HEK293 (cell line): Measurements from ENCODE around the gene PITRM1.
"Not testable (repeated sequence)": the region's sequence is repeated elsewhere in the genome, so short reads cannot be mapped to it uniquely, and the experiment has no call there.

ENCODE experiments used
- CTCF ChIA-PET: fragments of 350-600 bp; formaldehyde crosslinking; extraction: SDS; loops from one replicate; lab custom pipeline; 2021; ENCODE audit warnings: antibody characterized with exemption; lab: Yijun Ruan, JAX
- POLR2A ChIA-PET: fragments of 300-600 bp; formaldehyde crosslinking; extraction: SDS; loops from one replicate; lab custom pipeline; 2020; ENCODE audit warnings: antibody characterized with exemption, inconsistent platforms; lab: Yijun Ruan, JAX
- H3K27ac ChIP-seq: fragments of 200-500 bp; sonication (Bioruptor generic); 2 replicates; pipeline ENCODE4 v1.5.1; 2014; ENCODE audit warnings: low read depth, low read length, control low read depth, inconsistent platforms; ENCODE audit errors: extremely low read depth
- H3K36me3 ChIP-seq, 2 experiments: fragments of 200-500 bp in 1 of 2; sonication (Bioruptor generic) in 1 of 2; 1 replicate in 1 of 2; 2 replicates in 1 of 2; pipeline ENCODE4 v1.5.1; 2014 to 2017; ENCODE audit warnings: inconsistent platforms in 2 of 2, low read length in 2 of 2; ENCODE audit not compliant: control insufficient read depth in 2 of 2, insufficient read depth in 1 of 2
- H3K4me1 ChIP-seq: fragments of 200-500 bp; sonication (Bioruptor generic); 2 replicates; pipeline ENCODE4 v1.5.1; 2014; ENCODE audit warnings: mild to moderate bottlenecking, low read length, inconsistent platforms; ENCODE audit not compliant: control insufficient read depth, insufficient read depth
- H3K4me3 ChIP-seq: 2 replicates; pipeline ENCODE4 v1.5.1; 2011; ENCODE audit warnings: low read depth, mild to moderate bottlenecking, control low read depth, low read length, moderate library complexity
- H3K9me3 ChIP-seq: fragments of 200-500 bp; sonication (Bioruptor generic); 2 replicates; pipeline ENCODE4 v1.5.1; 2014; ENCODE audit warnings: low read depth, low read length, inconsistent platforms; ENCODE audit not compliant: control insufficient read depth, insufficient read depth
- BCL11A ChIP-seq: fragments of 450-650 bp; formaldehyde crosslinking; IDR thresholded peaks from 2 replicates; pipeline ENCODE4 v1.5.1; 2016; ENCODE audit warnings: low read depth, missing biosample characterization, missing genetic modification characterization
- BCL11B ChIP-seq: fragments of 450-650 bp; formaldehyde crosslinking; IDR thresholded peaks from 2 replicates; pipeline ENCODE4 v1.5.1; 2016; ENCODE audit warnings: low read depth, missing biosample characterization, missing genetic modification characterization
- EGR2 ChIP-seq: fragments of 450-650 bp; formaldehyde crosslinking; IDR thresholded peaks from 2 replicates; pipeline ENCODE4 v1.5.1; 2016; ENCODE audit warnings: low read depth, missing biosample characterization, missing genetic modification characterization
- HOXC10 ChIP-seq: sonication (generic); formaldehyde crosslinking; IDR thresholded peaks from 2 replicates; pipeline ENCODE4 v1.8.1; 2023; ENCODE audit warnings: mild to moderate bottlenecking, missing genetic modification reagents
- KLF8 ChIP-seq: fragments of 450-650 bp; formaldehyde crosslinking; IDR thresholded peaks from 2 replicates; pipeline ENCODE4 v1.5.1; 2016; ENCODE audit warnings: missing biosample characterization, missing genetic modification characterization
- OSR2 ChIP-seq: fragments of 450-650 bp; formaldehyde crosslinking; IDR thresholded peaks from 2 replicates; pipeline ENCODE4 v1.5.1; 2016; ENCODE audit warnings: missing biosample characterization, missing genetic modification characterization
- ZNF175 ChIP-seq: fragments of 450-650 bp; formaldehyde crosslinking; IDR thresholded peaks from 2 replicates; pipeline ENCODE4 v1.5.1; 2016; ENCODE audit warnings: missing biosample characterization, missing genetic modification characterization
- ZNF335 ChIP-seq: fragments of 450-650 bp; formaldehyde crosslinking; conservative IDR thresholded peaks from 2 replicates; pipeline ENCODE4 v1.5.1; 2016; ENCODE audit warnings: missing biosample characterization, missing genetic modification characterization
- ZNF366 ChIP-seq: fragments of 450-650 bp; formaldehyde crosslinking; conservative IDR thresholded peaks from 2 replicates; pipeline ENCODE4 v1.5.1; 2016; ENCODE audit warnings: missing biosample characterization, missing genetic modification characterization
- ZNF596 ChIP-seq: fragments of 450-650 bp; IDR thresholded peaks from 2 replicates; pipeline ENCODE4 v1.5.0; 2018; ENCODE audit warnings: missing biosample characterization, mild to moderate bottlenecking, missing genetic modification characterization, moderate library complexity
- ZNF629 ChIP-seq: fragments of 450-650 bp; formaldehyde crosslinking; IDR thresholded peaks from 2 replicates; pipeline ENCODE4 v1.5.1; 2017; ENCODE audit warnings: missing biosample characterization, missing genetic modification characterization
- TF ChIP-seq, protein P1 (sequence below): fragments of 450-650 bp; formaldehyde crosslinking; IDR thresholded peaks from 2 replicates; pipeline ENCODE4 v1.5.1; 2016; ENCODE audit warnings: missing biosample characterization, missing genetic modification characterization
- TF ChIP-seq, protein P2 (sequence below): fragments of 450-650 bp; formaldehyde crosslinking; IDR thresholded peaks from 2 replicates; pipeline ENCODE4; 2016; ENCODE audit warnings: missing biosample characterization, missing genetic modification characterization
- TF ChIP-seq, protein P3 (sequence below): fragments of 450-650 bp; IDR thresholded peaks from 2 replicates; pipeline ENCODE4 v1.5.1; 2018; ENCODE audit warnings: missing biosample characterization, missing genetic modification characterization
- TF ChIP-seq, protein P4 (sequence below): fragments of 450-650 bp; formaldehyde crosslinking; IDR thresholded peaks from 2 replicates; pipeline ENCODE4 v1.5.0; 2017; ENCODE audit warnings: missing biosample characterization, missing genetic modification characterization, borderline replicate concordance
- TF ChIP-seq, protein P5 (sequence below): fragments of 450-650 bp; formaldehyde crosslinking; IDR thresholded peaks from 2 replicates; pipeline ENCODE4 v1.5.1; 2016; ENCODE audit warnings: missing biosample characterization, missing genetic modification characterization

Gene PITRM1

DNA sequence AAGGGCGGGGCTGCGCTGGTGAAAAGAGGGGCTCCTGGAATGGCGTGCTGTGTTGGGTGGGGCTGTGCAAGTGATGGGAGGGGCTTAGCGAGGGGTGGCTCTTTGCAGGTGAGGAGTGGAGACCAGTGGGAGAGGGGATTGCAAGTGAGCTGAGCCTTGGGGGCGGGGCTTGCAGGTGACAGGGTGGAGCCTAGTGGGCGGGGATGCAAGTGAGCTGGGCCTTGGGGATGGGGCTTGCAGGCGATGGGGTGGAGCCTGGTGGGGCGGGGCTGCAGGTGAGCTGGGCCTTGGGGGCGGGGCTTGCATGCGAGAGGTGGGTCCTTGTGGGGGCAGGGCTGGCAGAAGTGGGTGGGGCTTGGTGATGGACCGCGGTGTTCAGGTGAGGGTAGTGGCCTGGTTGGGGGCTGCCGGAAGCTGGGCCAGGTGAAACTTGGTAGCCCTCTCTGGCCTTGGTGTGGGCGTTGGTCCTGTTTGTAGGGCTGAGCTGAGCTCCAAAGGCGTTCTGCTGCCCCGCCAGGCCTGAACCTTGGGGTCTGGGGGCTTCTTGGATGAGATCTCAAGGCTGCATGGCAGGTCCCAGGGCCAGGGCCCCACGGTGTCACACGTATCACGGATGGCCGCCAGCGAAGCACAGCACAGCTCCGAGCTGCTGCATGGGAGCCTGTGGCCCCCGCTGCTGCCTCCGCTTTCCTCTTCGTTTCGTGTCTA is 743 bp upstream of the PITRM1 start (continued):
- TF ChIP-seq ZNF596 (tag by site-specific recombination) (no peak), EGR2 (tag by site-specific recombination) (0 out of 2 replicates have a peak, but pooled peaks have one; percentile 27), HOXC10 (CRISPR knock-in tag) (no peak), KLF8 (0 out of 2 replicates have a peak, but pooled peaks have one; percentile 54), ZNF629 (tag by site-specific recombination) (peak; percentile 51)
- TF ChIP-seq, protein P1, sequence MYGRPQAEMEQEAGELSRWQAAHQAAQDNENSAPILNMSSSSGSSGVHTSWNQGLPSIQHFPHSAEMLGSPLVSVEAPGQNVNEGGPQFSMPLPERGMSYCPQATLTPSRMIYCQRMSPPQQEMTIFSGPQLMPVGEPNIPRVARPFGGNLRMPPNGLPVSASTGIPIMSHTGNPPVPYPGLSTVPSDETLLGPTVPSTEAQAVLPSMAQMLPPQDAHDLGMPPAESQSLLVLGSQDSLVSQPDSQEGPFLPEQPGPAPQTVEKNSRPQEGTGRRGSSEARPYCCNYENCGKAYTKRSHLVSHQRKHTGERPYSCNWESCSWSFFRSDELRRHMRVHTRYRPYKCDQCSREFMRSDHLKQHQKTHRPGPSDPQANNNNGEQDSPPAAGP (tag by site-specific recombination): 0 out of 2 replicates have a peak, but pooled peaks have one; percentile 44

DNA sequence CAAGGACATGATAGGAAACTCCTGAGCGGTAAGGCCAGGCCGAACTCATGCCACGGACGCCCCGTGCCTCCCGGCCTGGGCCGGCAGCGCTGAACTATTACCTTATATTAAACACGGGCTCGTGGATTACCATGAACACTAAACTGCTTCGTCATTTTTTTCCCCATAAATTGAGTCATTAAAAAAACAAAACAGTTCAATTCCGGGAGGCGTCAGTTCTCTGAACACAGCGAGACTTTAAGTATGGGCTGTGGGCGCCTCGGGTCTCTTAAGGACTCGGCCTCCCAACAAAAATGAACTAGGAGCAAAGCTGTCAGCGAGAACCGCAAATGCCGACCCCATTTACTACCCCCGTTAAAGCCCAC is 519 bp downstream of the PITRM1 start:
- ChIA-PET CTCF (no interaction called here), POLR2A (interaction anchor here (0.7 to 2.1 kb wide), 10 partner anchors 8 to 659 kb away, joined by 3 to 15 read pairs (median 6); partner anchors contain the start of gene KLF6)
- peak overlapping the region; percentile 75 for H3K27ac ChIP-seq
- peak; percentile 90 for TF ChIP-seq ZNF335 (tag by site-specific recombination)
- TF ChIP-seq, protein P1 (tag by site-specific recombination): no peak
- peaks cover 4 to 29% of the 10 kb centered on the region in 2 experiments; a peak in 2 of 3 replicates for H3K36me3 ChIP-seq
- no peaks in the 10 kb centered on the region for H3K9me3 ChIP-seq
- H3K4me1 ChIP-seq: no peaks in the 10 kb centered on the region
- peak overlapping the region; percentile 77 for H3K4me3 ChIP-seq

DNA sequence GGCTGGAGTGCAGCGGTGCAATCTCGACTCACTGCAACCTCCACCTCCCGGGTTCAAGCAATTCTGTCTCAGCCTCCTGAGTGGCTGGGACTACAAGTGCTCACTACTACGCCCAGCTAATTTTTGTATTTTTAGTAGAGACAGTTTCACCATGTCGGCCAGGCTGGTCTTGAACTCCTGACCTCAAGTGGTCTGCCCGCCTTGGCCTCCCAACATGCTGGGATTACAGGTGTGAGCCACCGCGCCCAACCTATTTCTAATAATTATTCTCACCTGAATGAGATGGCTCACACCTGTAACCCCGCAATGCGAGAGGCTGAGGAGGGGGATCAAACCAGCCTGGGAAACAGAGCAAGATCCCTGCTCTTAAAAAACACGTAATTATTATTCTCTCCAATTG is 1.1 kb downstream of the PITRM1 start:
- H3K27ac ChIP-seq, H3K4me1 ChIP-seq, H3K9me3 ChIP-seq, POLR2A ChIA-PET, CTCF ChIA-PET: not testable (repeated sequence)
- H3K36me3 ChIP-seq: peaks cover 9 to 35% of the 10 kb centered on the region in 2 experiments
- H3K4me3 ChIP-seq: peak overlapping the region; percentile 77

DNA sequence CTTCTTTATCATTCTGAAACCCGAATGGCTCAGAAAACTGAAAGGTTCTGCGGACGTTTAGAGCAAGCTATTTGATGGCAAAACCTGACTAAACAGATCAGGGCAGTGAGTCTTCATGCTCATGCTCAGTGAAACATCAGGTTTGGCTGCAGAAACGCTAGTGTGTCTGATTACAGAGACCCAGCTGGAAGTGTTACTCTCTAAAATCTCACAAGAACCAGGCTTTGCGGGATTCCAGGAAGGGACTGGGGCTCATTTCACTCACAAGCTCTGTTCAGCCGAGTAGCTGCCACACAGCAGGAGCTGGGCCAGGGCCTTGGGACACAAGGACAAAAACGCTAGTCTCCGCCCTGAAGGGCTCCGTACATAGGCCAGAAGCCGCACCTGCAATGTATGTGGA is 2.9 kb downstream of the PITRM1 start:
- Histone ChIP-seq H3K27ac (no peak overlapping the region), H3K4me3 (no peak overlapping the region), H3K9me3 (no peaks in the 10 kb centered on the region), H3K4me1 (no peaks in the 10 kb centered on the region), H3K36me3 (peaks cover 13 to 53% of the 10 kb centered on the region in 2 experiments)
- ChIA-PET CTCF (no interaction called here), POLR2A (no interaction called here)
- TF ChIP-seq, protein P2, sequence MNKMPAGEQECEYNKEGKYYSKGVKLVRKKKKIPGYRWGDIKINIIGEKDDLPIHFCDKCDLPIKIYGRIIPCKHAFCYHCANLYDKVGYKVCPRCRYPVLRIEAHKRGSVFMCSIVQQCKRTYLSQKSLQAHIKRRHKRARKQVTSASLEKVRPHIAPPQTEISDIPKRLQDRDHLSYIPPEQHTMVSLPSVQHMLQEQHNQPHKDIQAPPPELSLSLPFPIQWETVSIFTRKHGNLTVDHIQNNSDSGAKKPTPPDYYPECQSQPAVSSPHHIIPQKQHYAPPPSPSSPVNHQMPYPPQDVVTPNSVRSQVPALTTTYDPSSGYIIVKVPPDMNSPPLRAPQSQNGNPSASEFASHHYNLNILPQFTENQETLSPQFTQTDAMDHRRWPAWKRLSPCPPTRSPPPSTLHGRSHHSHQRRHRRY (tag by site-specific recombination): no peak
- no peak for TF ChIP-seq BCL11A (tag by site-specific recombination)
- TF ChIP-seq OSR2 (tag by site-specific recombination): no peak
- TF ChIP-seq, protein P3, sequence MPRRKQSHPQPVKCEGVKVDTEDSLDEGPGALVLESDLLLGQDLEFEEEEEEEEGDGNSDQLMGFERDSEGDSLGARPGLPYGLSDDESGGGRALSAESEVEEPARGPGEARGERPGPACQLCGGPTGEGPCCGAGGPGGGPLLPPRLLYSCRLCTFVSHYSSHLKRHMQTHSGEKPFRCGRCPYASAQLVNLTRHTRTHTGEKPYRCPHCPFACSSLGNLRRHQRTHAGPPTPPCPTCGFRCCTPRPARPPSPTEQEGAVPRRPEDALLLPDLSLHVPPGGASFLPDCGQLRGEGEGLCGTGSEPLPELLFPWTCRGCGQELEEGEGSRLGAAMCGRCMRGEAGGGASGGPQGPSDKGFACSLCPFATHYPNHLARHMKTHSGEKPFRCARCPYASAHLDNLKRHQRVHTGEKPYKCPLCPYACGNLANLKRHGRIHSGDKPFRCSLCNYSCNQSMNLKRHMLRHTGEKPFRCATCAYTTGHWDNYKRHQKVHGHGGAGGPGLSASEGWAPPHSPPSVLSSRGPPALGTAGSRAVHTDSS (tag by site-specific recombination): no peak
- TF ChIP-seq HOXC10 (CRISPR knock-in tag): no peak
- TF ChIP-seq, protein P4, sequence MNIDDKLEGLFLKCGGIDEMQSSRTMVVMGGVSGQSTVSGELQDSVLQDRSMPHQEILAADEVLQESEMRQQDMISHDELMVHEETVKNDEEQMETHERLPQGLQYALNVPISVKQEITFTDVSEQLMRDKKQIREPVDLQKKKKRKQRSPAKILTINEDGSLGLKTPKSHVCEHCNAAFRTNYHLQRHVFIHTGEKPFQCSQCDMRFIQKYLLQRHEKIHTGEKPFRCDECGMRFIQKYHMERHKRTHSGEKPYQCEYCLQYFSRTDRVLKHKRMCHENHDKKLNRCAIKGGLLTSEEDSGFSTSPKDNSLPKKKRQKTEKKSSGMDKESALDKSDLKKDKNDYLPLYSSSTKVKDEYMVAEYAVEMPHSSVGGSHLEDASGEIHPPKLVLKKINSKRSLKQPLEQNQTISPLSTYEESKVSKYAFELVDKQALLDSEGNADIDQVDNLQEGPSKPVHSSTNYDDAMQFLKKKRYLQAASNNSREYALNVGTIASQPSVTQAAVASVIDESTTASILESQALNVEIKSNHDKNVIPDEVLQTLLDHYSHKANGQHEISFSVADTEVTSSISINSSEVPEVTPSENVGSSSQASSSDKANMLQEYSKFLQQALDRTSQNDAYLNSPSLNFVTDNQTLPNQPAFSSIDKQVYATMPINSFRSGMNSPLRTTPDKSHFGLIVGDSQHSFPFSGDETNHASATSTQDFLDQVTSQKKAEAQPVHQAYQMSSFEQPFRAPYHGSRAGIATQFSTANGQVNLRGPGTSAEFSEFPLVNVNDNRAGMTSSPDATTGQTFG (tag by site-specific recombination): no peak
- no peak for TF ChIP-seq BCL11B (tag by site-specific recombination)
- TF ChIP-seq, protein P5, sequence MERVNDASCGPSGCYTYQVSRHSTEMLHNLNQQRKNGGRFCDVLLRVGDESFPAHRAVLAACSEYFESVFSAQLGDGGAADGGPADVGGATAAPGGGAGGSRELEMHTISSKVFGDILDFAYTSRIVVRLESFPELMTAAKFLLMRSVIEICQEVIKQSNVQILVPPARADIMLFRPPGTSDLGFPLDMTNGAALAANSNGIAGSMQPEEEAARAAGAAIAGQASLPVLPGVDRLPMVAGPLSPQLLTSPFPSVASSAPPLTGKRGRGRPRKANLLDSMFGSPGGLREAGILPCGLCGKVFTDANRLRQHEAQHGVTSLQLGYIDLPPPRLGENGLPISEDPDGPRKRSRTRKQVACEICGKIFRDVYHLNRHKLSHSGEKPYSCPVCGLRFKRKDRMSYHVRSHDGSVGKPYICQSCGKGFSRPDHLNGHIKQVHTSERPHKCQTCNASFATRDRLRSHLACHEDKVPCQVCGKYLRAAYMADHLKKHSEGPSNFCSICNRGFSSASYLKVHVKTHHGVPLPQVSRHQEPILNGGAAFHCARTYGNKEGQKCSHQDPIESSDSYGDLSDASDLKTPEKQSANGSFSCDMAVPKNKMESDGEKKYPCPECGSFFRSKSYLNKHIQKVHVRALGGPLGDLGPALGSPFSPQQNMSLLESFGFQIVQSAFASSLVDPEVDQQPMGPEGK (tag by site-specific recombination): no peak
- no peak for TF ChIP-seq ZNF175
- no peak for TF ChIP-seq ZNF366 (tag by site-specific recombination)
